NCI-H146 (cell line): ENCODE data around the gene GRIK4.
A peak's percentile ranks its signal among the peaks of the same experiment; 100 is the strongest.
"Not testable (repeated sequence)": the region's sequence is repeated elsewhere in the genome, so short reads cannot be mapped to it uniquely, and the experiment has no call there.

Source experiments
- DNase-seq: peaks from one replicate; lab custom pipeline; 2025; lab: John Stamatoyannopoulos, UW

The GRIK4 gene

DNA sequence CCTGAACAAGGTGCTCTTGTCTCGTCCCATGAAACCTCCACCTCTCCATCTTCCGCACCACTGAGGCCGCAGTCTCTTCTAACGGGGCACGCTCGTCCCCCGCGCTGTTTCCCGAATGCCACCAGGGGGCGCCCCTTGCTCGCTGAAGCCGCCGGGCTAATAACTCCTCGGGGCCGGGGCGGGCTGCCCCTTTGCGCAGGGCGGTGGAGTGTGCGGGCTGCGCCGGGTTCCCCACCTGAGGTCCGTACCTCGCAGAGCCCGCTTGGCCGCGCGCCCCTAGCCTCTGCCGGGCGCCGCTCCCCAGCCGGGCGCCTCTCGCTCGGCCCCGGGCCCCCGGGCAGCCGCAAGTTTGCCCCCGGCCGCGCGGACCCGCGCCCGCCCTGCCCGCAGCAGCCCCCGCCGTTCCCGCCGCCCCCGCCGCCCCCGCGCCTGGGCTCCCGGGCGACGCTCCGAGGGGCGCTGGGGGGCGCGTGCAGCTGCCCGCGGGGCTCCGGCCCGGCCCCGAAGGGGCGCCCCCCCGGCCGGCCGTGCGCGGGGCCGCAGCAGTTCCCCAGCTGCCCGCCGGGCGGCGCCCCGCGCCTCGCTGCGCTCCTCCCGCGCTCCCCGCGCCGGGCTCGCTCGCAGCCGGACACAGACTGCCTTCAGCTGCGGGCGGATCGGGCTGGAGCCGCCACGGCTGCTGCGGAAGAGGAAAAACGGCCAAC, at the start of gene GRIK4:
Gene GRIK4, plus strand, starts transcription at position 633 of the 704 bp plus-strand sequence. CDS start 148,571 bp downstream, outside the sequence.
- peak; percentile 79 for DNase-seq

DNA sequence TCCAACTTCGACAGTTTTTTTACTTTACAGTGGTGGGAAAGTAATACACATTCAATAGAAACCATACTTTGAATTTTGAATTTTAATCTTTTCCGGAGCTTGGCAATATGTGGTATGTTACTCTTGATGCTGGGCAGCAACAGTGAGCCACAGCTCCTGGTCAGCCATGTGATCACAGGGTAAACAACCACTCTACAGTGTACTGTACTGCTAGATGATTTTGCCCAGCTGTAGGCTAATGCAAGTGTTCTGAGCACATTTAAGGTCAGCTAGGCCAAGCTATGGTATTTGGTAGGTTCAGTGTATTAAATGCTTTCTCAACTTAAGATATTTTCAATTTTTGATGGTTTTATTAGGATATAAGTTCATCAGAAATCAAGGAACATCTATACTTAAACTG, 48.7 kb upstream of the GRIK4 start:
- no peak for DNase-seq

DNA sequence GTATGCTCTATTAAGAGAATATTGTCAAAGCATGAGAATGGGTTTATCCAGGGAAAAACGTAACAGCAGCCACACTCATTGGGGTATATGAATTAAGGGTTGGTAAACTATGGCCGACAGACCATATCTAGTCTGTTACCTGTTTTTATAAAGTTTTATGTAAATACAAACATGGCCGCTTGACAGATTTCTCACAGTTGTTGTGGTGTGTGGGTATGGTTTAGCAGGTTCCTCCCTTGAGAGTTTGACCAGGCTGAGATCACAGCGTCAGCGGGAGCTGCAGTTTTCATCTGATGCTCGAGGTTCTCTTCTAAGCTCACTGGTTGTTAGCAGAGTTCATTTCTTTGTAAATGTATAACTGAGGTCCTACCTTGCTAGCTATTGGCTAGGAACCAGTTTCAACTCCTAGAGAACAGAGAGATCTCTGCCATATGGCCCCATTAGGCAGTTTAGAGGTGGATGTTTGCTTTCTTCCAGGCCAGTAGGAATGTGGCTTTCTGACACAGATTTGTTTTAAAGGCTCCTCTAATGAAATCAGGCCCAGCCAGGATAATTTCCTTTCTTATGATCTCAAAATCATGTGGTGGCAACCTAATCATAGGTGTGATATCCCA, 45.5 kb upstream of the GRIK4 start:
- no peak for DNase-seq

DNA sequence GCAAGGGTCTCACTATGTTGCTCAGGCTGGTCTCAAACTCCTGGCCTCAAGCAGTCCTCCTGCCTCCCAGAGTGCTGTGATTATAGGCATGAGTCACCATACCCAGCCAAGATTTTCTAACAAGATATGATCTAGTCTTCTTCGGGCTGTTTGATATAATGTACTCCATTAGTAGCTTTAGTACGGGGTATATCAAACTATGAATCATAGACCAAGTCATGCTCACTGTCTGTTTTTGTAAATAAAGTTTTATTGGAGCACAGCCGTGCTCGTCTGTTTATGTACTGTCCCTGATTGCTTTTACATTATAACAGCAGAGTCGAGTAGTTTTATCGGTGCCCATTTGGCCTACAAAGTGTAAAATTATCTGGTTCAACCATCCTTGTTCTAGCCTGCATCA, 43.9 kb upstream of the GRIK4 start:
- no peak for DNase-seq

DNA sequence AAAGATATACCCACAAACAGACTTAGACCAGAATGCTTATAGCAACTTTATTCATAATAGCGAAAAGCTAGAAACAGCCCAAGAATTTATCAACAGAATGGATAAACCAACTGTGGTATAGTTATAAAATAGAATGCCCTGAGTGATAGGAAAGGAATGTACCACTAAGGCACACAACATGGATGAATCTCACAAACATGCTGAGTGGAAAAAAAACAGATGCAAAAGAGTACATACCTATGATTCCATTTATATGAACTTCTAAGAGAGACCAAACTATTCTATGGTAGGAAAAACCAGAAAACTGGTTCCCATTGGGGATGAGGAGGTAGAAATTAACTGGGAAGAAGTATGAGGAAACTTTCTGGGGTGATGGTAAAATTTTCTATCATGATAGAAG, 40.4 kb upstream of the GRIK4 start:
- DNase-seq = no peak

DNA sequence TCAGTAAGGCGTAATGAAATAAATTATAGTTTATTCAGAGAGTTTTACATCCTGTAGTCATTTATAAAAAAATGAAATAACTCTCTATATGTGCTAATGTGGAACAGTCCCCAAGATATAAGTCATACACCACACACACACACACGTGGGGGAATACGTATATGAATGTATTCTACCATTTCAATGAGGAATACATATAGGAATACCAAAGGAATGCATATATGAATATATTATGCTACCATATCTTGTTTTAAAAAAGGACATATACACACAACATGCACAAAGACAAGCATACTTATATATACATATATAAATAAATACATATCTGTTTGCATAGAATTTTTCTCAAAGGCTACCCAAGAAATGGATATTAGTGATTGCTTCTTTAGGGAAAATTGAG, 39.6 kb upstream of the GRIK4 start:
- DNase-seq = no peak

DNA sequence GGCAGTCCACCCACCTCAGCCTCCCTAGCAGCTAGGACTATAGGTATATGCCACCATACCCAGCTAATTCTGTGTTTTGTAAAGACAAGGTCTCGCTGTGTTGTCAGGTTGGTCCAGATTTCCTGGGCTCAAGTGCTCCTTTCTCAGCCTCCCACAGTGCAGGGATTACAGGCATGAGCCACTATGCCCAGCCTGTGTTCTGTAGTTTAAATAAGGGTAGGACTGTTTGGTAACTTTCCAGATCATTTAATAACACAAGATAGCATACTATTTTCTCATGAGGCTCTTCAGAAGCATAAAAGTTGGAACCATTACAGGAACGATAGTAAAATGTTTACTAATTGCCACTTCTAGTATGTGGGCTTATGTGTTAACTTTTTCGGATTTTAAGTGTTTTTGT, 38.0 kb upstream of the GRIK4 start:
- no peak for DNase-seq

GRCh38 chr11:120482149-120482548, 29.4 kb upstream of the GRIK4 start:
- no peak for DNase-seq

GRCh38 chr11:120484722-120485121, 26.8 kb upstream of the GRIK4 start:
- no peak for DNase-seq

GRCh38 chr11:120486138-120486537, 25.4 kb upstream of the GRIK4 start:
- DNase-seq = no peak

GRCh38 chr11:120489799-120490198, 21.7 kb upstream of the GRIK4 start:
- no peak for DNase-seq

DNA sequence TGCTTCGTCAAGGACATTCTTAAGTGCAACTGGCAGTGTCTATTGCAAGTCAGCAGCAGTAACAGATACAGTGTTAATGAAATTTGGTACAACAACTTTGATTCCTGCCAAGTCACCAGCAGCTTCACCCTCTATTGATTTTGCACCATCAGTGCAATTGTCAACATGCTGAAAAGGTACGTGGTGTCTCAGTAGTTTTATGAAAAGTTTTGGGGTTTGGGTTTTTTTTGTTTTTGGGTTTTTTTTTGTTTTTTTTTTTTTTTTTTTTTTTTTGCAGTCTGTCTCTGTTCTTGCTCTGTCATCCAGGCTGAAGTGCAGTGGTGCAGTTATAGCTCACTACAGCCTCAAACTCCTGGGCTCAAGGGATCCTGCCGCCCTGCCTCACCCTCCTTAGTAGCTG, 19.1 kb upstream of the GRIK4 start:
- no peak for DNase-seq

DNA sequence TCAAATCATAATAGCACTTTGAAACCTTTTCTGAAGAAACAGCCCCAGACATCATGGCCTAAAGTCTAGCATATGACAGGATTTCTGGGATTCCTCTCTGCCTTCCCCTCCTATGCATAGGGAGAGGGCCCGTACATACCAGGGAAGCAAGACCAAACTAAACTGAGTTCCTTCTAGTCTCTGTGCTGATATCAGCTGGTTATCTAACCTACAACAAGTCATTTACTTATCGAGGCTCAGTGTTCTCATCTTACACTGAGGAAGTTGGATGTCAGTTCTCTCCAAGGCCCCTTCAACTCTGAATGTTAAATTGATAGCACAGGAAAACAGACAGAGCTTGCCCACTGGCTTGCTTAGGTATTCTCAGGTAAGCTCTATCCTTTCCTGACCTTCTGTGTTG, 17.0 kb upstream of the GRIK4 start:
- no peak for DNase-seq

DNA sequence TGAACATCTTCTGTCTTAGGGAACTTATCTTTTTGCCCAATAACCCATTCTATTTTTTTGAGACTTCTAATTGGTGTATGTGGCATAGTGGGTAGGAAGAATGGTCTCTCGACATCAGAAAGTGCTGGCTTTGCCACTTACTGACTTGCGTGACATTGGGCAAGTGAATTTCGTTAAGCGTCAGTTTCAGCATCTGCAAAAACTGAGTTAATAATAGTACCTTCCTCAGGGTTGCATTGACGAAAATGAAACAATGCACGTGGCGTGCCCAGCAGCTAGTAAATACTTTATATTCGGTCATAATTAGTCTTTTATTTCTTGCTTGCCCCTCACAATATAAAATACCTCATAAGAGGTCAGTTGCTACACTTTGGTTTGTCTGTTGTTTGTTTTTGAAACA, 12.5 kb upstream of the GRIK4 start:
- no peak for DNase-seq

DNA sequence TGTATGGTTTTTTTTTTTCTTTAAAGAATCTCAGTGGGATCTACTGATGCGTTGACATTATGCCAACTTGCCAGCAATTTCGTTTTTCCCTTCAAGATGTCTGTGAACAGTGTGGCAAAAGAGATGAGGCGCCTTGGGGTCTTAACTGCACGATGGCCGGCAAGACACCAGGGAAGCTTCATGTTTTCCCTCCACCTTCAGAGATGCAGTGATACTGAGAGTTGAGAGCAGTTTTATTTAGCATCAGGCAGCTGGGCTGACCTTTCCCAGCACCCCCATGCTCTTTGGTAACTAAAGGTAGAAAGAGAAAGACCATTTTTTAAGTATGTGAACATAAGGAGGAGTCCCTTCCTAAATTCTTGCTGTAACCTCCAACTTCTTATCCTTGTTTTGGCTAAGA, 11.7 kb upstream of the GRIK4 start:
- no peak for DNase-seq

GRCh38 chr11:120500414-120501071, 11.0 kb upstream of the GRIK4 start:
- no peak for DNase-seq

GRCh38 chr11:120501440-120501839, 10.1 kb upstream of the GRIK4 start:
- no peak for DNase-seq

DNA sequence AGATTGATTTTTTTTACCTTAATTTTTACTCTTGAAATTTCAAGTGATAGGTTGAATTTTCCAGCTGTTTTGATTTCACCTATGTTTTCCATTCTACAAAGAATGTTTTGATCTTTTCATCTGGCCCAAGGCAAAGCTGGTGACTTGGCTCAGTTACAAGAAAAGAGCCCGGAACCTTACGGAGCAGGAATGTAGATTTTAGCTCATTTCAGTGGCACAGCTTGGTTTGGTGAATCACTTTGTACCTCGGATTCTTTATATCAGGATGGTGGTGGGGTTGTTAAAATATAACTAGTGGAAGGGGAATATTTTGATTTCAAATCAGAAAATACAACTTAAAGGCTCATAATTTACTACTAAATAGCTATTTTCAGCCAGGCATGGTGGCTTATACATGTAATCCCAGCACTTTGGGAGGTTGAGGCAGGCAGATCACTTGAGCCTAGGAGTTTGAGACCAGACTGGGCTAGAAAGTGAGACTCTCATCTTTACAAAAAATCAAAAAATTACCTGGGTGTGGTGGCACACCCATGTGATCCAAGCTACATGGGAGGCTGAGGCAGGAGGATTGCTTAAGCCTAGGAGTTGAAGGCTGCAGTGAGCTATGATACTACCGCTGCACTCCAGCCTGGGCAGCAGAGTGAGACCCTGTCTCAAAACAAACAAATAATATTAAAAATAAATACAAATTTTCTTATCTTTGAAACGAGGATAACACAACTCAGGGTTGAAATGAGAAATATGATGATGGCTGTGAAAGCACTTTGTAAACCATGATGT, 9.4 kb upstream of the GRIK4 start:
- no peak for DNase-seq

DNA sequence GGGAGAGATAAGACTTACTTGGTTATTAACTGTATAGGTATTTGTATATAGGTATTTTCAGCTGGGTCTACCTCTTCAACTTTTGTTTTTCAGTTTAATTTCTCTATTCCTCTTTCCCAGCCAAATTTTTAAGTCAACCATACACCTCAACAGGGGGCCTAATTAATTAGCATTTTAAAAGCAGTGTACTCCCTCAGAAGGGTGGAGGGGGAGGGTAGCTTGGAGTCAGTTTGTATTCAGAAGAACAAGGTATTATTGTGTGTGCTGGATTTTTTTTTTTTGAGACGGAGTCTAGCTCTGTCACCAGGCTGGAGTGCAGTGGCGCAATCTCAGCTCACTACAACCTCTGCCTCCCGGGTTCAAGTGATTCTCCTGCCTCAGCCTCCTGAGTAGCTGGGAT, 8.0 kb upstream of the GRIK4 start:
- not testable (repeated sequence) for DNase-seq

DNA sequence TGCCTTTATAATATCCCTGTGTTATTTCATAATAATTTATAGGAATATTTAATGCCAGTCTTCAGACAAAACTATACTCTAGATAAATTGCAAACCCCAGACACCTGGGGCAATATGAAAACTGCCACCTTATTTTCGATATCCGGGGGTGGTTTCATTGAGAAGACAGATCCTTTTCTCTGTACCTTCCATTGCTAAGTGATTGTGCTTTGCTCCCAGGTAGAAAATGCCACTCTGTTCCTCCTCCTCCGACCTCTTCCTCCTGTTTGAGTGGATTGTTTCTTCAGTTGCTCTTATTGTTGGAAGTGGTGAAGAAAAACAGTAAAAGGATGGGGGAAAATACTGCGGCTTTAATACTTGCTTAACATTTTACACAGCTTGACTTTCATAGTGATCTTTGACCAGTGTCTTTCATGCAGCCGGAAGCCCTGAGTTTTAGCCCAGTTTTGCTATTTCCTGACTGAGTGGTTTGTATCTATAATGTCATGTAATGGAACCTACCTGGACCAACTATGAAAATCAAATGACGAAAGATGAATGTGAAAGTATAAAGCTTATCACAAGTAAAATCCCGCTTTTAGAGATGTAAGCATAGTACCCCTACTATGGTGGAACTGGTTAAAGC, 5.6 kb upstream of the GRIK4 start:
- no peak for DNase-seq

DNA sequence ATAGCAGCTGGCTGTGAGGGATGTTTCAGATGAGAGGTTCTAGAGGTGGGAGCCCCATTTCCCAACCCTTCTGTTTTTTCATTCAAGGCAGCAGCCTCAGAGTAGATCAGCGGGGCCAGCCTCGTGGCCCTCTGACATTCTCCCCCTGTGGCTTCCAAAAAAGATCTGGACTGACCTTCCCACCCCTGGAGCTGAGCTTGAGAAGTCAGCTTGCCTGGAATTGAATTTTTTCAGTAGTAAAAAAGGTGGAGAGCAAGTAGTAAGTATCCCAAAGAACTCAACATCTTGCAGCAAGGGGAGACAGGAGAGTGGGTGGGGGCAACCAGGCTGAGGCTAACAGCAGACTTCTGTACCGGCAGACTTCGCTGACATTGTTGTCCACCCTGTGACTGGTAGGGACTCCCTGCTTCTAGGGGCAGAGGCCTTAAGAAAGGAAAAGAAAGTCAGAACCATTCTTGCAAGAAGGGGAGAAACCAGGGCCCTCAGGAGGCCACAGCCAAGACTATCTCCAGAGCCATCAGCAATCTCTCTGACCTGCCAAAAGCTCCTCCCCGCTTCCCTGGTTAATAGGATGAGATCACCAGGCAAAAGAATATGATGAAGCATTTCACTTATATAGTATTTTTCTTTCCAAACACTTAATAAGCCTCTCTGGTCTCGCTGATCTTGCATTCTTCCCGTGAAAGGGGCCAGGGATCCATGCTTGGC, 2.0 kb upstream of the GRIK4 start:
- DNase-seq = no peak
